NCI-H345 (cell line): Measurements from ENCODE around the gene HOMER1.

ENCODE experiments used
- DNase-seq: peaks from one replicate; lab custom pipeline; 2025; lab: John Stamatoyannopoulos, UW

The HOMER1 gene

GRCh38 chr5:79513704-79514390, at the start of gene HOMER1:
Gene HOMER1 (minus strand): TSS chr5:79514134. CDS start chr5:79512774, 1,360 bp downstream.
- peak; percentile 77 for DNase-seq

GRCh38 chr5:79563247-79563590, 49.3 kb upstream of the HOMER1 start:
- no peak for DNase-seq

- DNase-seq, result no peak
These were observed 48.7 kb upstream of the HOMER1 start for GRCh38 chr5:79562351-79563246.

- DNase-seq, result no peak
These were observed 47.6 kb upstream of the HOMER1 start for GRCh38 chr5:79561525-79561893.

- no peak for DNase-seq
These were observed 47.0 kb upstream of the HOMER1 start for GRCh38 chr5:79560771-79561524.

GRCh38 chr5:79555418-79555817, 41.5 kb upstream of the HOMER1 start:
- no peak for DNase-seq

GRCh38 chr5:79552984-79553383, 39.0 kb upstream of the HOMER1 start:
- DNase-seq, result no peak

- DNase-seq, result peak; percentile 13
These were observed 34.0 kb upstream of the HOMER1 start for GRCh38 chr5:79547982-79548381.

GRCh38 chr5:79547429-79547822, 33.5 kb upstream of the HOMER1 start:
- DNase-seq, result no peak

GRCh38 chr5:79546782-79547428, 33.0 kb upstream of the HOMER1 start:
- no peak for DNase-seq

GRCh38 chr5:79544131-79544530, 30.2 kb upstream of the HOMER1 start:
- DNase-seq, result no peak

GRCh38 chr5:79540939-79541338, 27.0 kb upstream of the HOMER1 start:
- DNase-seq, result no peak

- no peak for DNase-seq
These were observed 22.4 kb upstream of the HOMER1 start for GRCh38 chr5:79536193-79536906.

- no peak for DNase-seq
These were observed 21.7 kb upstream of the HOMER1 start for GRCh38 chr5:79535477-79536192.

- DNase-seq, result no peak
These were observed 15.2 kb upstream of the HOMER1 start for GRCh38 chr5:79529110-79529509.

GRCh38 chr5:79527431-79527830, 13.5 kb upstream of the HOMER1 start:
- no peak for DNase-seq

GRCh38 chr5:79526928-79527327, 13.0 kb upstream of the HOMER1 start:
- DNase-seq, result no peak

- no peak for DNase-seq
These were observed 12.6 kb upstream of the HOMER1 start for GRCh38 chr5:79526493-79526892.

- no peak for DNase-seq
These were observed 7.2 kb upstream of the HOMER1 start for GRCh38 chr5:79521156-79521555.

- no peak for DNase-seq
These were observed 4.8 kb upstream of the HOMER1 start for GRCh38 chr5:79518718-79519117.

- no peak for DNase-seq
These were observed 3.7 kb upstream of the HOMER1 start for GRCh38 chr5:79517601-79518000.
